Stimulated activated CD8-positive, alpha-beta memory T cell treated with anti-CD3 and anti-CD28 coated beads, Interleukin-12 subunit alpha, Interleukin-12 subunit beta, amount 100 ng/mL, for 4 hours (primary cell): ENCODE measurements around the gene DCAF7.

Experiments
- DNase-seq: peaks from one replicate; pipeline ENCODE4 v3.0.0-alpha.2; 2020; ENCODE audit warnings: low read depth

DCAF7 gene

GRCh38 chr17:63588797-63589196, 38.5 kb downstream of the DCAF7 start:
- no peak for DNase-seq

- DNase-seq: no peak
Observed at GRCh38 chr17:63589646-63590045, 39.4 kb downstream of the DCAF7 start.

GRCh38 chr17:63592797-63593196, 42.5 kb downstream of the DCAF7 start:
- no peak for DNase-seq

GRCh38 chr17:63595132-63595531, 44.9 kb downstream of the DCAF7 start:
- no peak for DNase-seq

- no peak for DNase-seq
Observed at GRCh38 chr17:63596856-63597586, 46.7 kb downstream of the DCAF7 start.

GRCh38 chr17:63598281-63598680, 48.0 kb downstream of the DCAF7 start:
- DNase-seq: no peak

GRCh38 chr17:63600569-63601438, 50.5 kb downstream of the DCAF7 start, which contains the start of gene TACO1:
TSS of gene TACO1 (plus strand) at chr17:63600895. CDS start at chr17:63601084, 189 bp downstream.
- DNase-seq: peak; percentile 55

- no peak for DNase-seq
Observed at GRCh38 chr17:63601439-63602371, 51.4 kb downstream of the DCAF7 start.

GRCh38 chr17:63609816-63610573, 59.7 kb downstream of the DCAF7 start:
- DNase-seq: no peak

- DNase-seq: no peak
Observed at GRCh38 chr17:63610854-63611253, 60.6 kb downstream of the DCAF7 start.

- DNase-seq: no peak
Observed at GRCh38 chr17:63611354-63611753, 61.1 kb downstream of the DCAF7 start.

- no peak for DNase-seq
Observed at GRCh38 chr17:63613663-63614062, 63.4 kb downstream of the DCAF7 start.

- DNase-seq: no peak
Observed at GRCh38 chr17:63621229-63621683, 71.0 kb downstream of the DCAF7 start.

- peak; percentile 93 for DNase-seq
Observed at GRCh38 chr17:63621684-63622573, 71.7 kb downstream of the DCAF7 start, which contains the start of gene MAP3K3. TSS of gene MAP3K3 (plus strand) at chr17:63622417. CDS start at chr17:63622760, 343 bp downstream.

- DNase-seq: peak; percentile 30
Observed at GRCh38 chr17:63622574-63623390, 72.5 kb downstream of the DCAF7 start.

GRCh38 chr17:63623786-63624530, 73.7 kb downstream of the DCAF7 start:
- DNase-seq: no peak

- no peak for DNase-seq
Observed at GRCh38 chr17:63624531-63624880, 74.2 kb downstream of the DCAF7 start.

- DNase-seq: no peak
Observed at GRCh38 chr17:63626551-63627180, 76.4 kb downstream of the DCAF7 start.
